GM12892 (cell line): ENCODE measurements around the gene CSTPP1.

ENCODE experiments used
- DNase-seq: peaks from one replicate; pipeline ENCODE4 v3.0.0; 2011; ENCODE audit not compliant: insufficient read length
- FAIRE-seq: peaks from 2 replicates; lab custom pipeline; 2011; peaks lifted over from hg19 to GRCh38; lab: Jason Lieb, UNC
- POLR2A ChIP-seq: IDR thresholded peaks from 2 replicates; pipeline ENCODE4 v1.6.1; 2011; ENCODE audit warnings: low read depth, low read length, control low read depth
- POLR2AphosphoS5 ChIP-seq: IDR thresholded peaks from 2 replicates; pipeline ENCODE4 v1.6.1; 2011; ENCODE audit warnings: low read depth, low read length, control low read depth
- TAF1 ChIP-seq: IDR thresholded peaks from 2 replicates; pipeline ENCODE4 v1.6.1; 2011; ENCODE audit warnings: low read depth, mild to moderate bottlenecking, control low read depth, low read length, borderline replicate concordance

Gene CSTPP1

GRCh38 chr11:47004595-47005033 is 68.1 kb downstream of the CSTPP1 start:
- no peak for DNase-seq
- FAIRE-seq: peak; percentile 69

GRCh38 chr11:47005441-47005840 is 68.9 kb downstream of the CSTPP1 start:
- FAIRE-seq (no peak), DNase-seq (no peak)
- TF ChIP-seq POLR2A (no peak), POLR2AphosphoS5 (no peak), TAF1 (no peak)

More at GRCh38 chr11:47004595-47005033, 68.1 kb downstream of the CSTPP1 start:
- TF ChIP-seq TAF1 (no peak), POLR2AphosphoS5 (no peak), POLR2A (no peak)

GRCh38 chr11:47007579-47007978 is 71.0 kb downstream of the CSTPP1 start:
- DNase-seq (no peak), FAIRE-seq (peak; percentile 30)
- no peak for TF ChIP-seq TAF1
- no peak for TF ChIP-seq POLR2A

- TF ChIP-seq POLR2AphosphoS5 (no peak), TAF1 (no peak), POLR2A (no peak)
- no peak for FAIRE-seq
Measured at GRCh38 chr11:47010179-47010578, 73.6 kb downstream of the CSTPP1 start.

GRCh38 chr11:47014097-47014496 is 77.5 kb downstream of the CSTPP1 start:
- FAIRE-seq: no peak
- DNase-seq: no peak
- TF ChIP-seq POLR2A: no peak
- no peak for TF ChIP-seq POLR2AphosphoS5
- TF ChIP-seq TAF1: no peak

More at GRCh38 chr11:47010179-47010578, 73.6 kb downstream of the CSTPP1 start:
- DNase-seq: no peak

GRCh38 chr11:47018637-47019036 is 82.1 kb downstream of the CSTPP1 start:
- no peak for DNase-seq
- no peak for TF ChIP-seq POLR2AphosphoS5
- no peak for TF ChIP-seq POLR2A
- no peak for TF ChIP-seq TAF1

GRCh38 chr11:47020793-47021526 is 84.4 kb downstream of the CSTPP1 start:
- peak; percentile 67 for FAIRE-seq

More at GRCh38 chr11:47018637-47019036, 82.1 kb downstream of the CSTPP1 start:
- no peak for FAIRE-seq

GRCh38 chr11:47021527-47021818 is 84.9 kb downstream of the CSTPP1 start:
- TF ChIP-seq TAF1: no peak
- FAIRE-seq: no peak

More at GRCh38 chr11:47020793-47021526, 84.4 kb downstream of the CSTPP1 start:
- no peak for TF ChIP-seq TAF1
- no peak for TF ChIP-seq POLR2AphosphoS5
- no peak for TF ChIP-seq POLR2A
- no peak for DNase-seq

GRCh38 chr11:47021965-47022364 is 85.4 kb downstream of the CSTPP1 start:
- TF ChIP-seq POLR2A (no peak), TAF1 (no peak), POLR2AphosphoS5 (no peak)
- DNase-seq (no peak), FAIRE-seq (no peak)

More at GRCh38 chr11:47021527-47021818, 84.9 kb downstream of the CSTPP1 start:
- no peak for DNase-seq

- DNase-seq: no peak
- TF ChIP-seq POLR2A: no peak
- TF ChIP-seq TAF1: no peak
- FAIRE-seq: no peak
Measured at GRCh38 chr11:47028195-47029093, 91.9 kb downstream of the CSTPP1 start.

GRCh38 chr11:47033439-47033838 is 96.9 kb downstream of the CSTPP1 start:
- FAIRE-seq (peak; percentile 66), DNase-seq (no peak)
- TF ChIP-seq POLR2AphosphoS5 (no peak), TAF1 (no peak), POLR2A (no peak)
